B cell (primary cell): Measurements from ENCODE around the gene TMEM143. TPM values are rescaled to one million over a fixed set of nuclear protein-coding genes. Genes with fewer than 3 reads are reported as not detected.

ENCODE experiments used
- ATAC-seq: fragments of 200-7000 bp; cut with Tn5 transposase; one replicate; pipeline ENCODE4 v1.10.0; 2021; ENCODE audit warnings: low read depth, mild to moderate bottlenecking, moderate number of reproducible peaks, moderate library complexity
- CTCF ChIA-PET: fragments of 350-600 bp; sonication (Branson Sonifier 250); formaldehyde crosslinking; loops from one replicate; lab custom pipeline; 2021; ENCODE audit warnings: antibody characterized with exemption, inconsistent platforms; lab: Charles Lee
- POLR2A ChIA-PET: fragments of 350-600 bp; sonication (Branson Sonifier 250); formaldehyde crosslinking; loops from one replicate; lab custom pipeline; 2021; ENCODE audit warnings: antibody characterized with exemption; lab: Charles Lee
- DNase-seq: peaks from one replicate; pipeline ENCODE4 v3.0.0; 2013
- H2AFZ ChIP-seq: 2 replicates; pipeline ENCODE4 v1.6.1; 2012; ENCODE audit warnings: mild to moderate bottlenecking, low read depth, low read length; ENCODE audit not compliant: insufficient read depth, poor library complexity, severe bottlenecking
- H3K27ac ChIP-seq, 2 donors: 1 replicate in 1 of 2; 2 replicates in 1 of 2; pipeline ENCODE4 v1.5.1; 2012 to 2013; ENCODE audit warnings: low read length in 2 of 2, mild to moderate bottlenecking in 2 of 2, moderate library complexity in 1 of 2
- H3K27me3 ChIP-seq, 4 experiments: fragments of 200-600 bp in 1 of 4; sonication (generic) in 1 of 4; replicated peaks in 1 of 4; 1 replicate in 2 of 4; 2 replicates in 2 of 4; pipeline versions ENCODE4 v1.6.1 to v1.7.0; 2013 to 2016; ENCODE audit warnings: low read length in 3 of 4, mild to moderate bottlenecking in 2 of 4, mixed read lengths in 1 of 4, moderate library complexity in 1 of 4; ENCODE audit not compliant: insufficient read depth in 4 of 4, control insufficient read depth in 3 of 4; ENCODE audit errors: control extremely low read depth in 1 of 4
- H3K36me3 ChIP-seq, 2 experiments: replicated peaks in 1 of 2; 1 replicate in 1 of 2; 2 replicates in 1 of 2; pipeline versions ENCODE4 v1.6.1 to v1.7.1; 2013; ENCODE audit warnings: low read length in 1 of 2; ENCODE audit not compliant: insufficient read depth in 2 of 2, control insufficient read depth in 1 of 2; ENCODE audit errors: control extremely low read depth in 1 of 2, extremely low read depth in 1 of 2
- H3K4me1 ChIP-seq, 2 donors: fragments of 200-600 bp in 1 of 2; sonication (generic) in 1 of 2; 1 replicate in 1 of 2; 2 replicates in 1 of 2; pipeline versions ENCODE4 v1.5.1 to v1.6.1; 2013 to 2017; ENCODE audit warnings: low read length in 2 of 2; ENCODE audit not compliant: control insufficient read depth in 2 of 2, insufficient read depth in 2 of 2
- H3K4me2 ChIP-seq: replicated peaks from 2 replicates; pipeline ENCODE3; 2012; ENCODE audit warnings: mild to moderate bottlenecking, low read depth, low read length; ENCODE audit not compliant: poor library complexity, severe bottlenecking
- H3K4me3 ChIP-seq, 5 experiments: fragments of 200-600 bp in 1 of 5; sonication (generic) in 1 of 5; 1 replicate in 3 of 5; 2 replicates in 2 of 5; pipeline versions ENCODE4 v1.5.1 to v1.7.0; 2011 to 2016; ENCODE audit warnings: low read length in 4 of 5, mild to moderate bottlenecking in 4 of 5, low read depth in 2 of 5, control low read depth in 1 of 5, moderate library complexity in 1 of 5; ENCODE audit not compliant: insufficient read depth in 1 of 5; ENCODE audit errors: control extremely low read depth in 1 of 5, extremely low read depth in 1 of 5
- H3K79me2 ChIP-seq: fragments of 200-600 bp; sonication (generic); one replicate; pipeline ENCODE4 v1.6.0; 2016; ENCODE audit warnings: low read length; ENCODE audit not compliant: control insufficient read depth, insufficient read depth
- H3K9ac ChIP-seq: fragments of 200-600 bp; sonication (generic); 2 replicates; pipeline ENCODE4 v1.6.1; 2017; ENCODE audit warnings: mild to moderate bottlenecking, low read length, moderate library complexity
- H3K9me3 ChIP-seq, 3 donors: one replicate each; pipeline versions ENCODE4 v1.6.1 to v1.7.1; 2013; ENCODE audit warnings: low read length in 2 of 3; ENCODE audit not compliant: control insufficient read depth in 2 of 3, insufficient read depth in 1 of 3; ENCODE audit errors: control extremely low read depth in 1 of 3
- H4K20me1 ChIP-seq: 2 replicates; pipeline ENCODE4 v1.6.0; 2012; ENCODE audit warnings: mild to moderate bottlenecking, low read length; ENCODE audit not compliant: insufficient read depth, control insufficient read depth, poor library complexity, severe bottlenecking
- H3K27ac Mint-ChIP-seq: one replicate; pipeline ENCODE4 v1.8.0; 2021; ENCODE audit warnings: mixed read lengths
- H3K27me3 Mint-ChIP-seq: one replicate; pipeline ENCODE4 v1.8.0; 2021; ENCODE audit warnings: mixed read lengths
- H3K4me1 Mint-ChIP-seq: one replicate; pipeline ENCODE4 v1.8.0; 2021; ENCODE audit warnings: mixed read lengths
- H3K4me3 Mint-ChIP-seq: one replicate; pipeline ENCODE4 v1.8.0; 2021; ENCODE audit warnings: mixed read lengths
- H3K9me3 Mint-ChIP-seq: one replicate; pipeline ENCODE4 v1.8.0; 2022; ENCODE audit warnings: mixed read lengths; ENCODE audit not compliant: insufficient read depth
- EZH2 ChIP-seq: IDR thresholded peaks from 2 replicates; pipeline ENCODE4 v1.6.1; 2012; ENCODE audit warnings: borderline replicate concordance, low read depth, mild to moderate bottlenecking, moderate library complexity, low read length; ENCODE audit not compliant: insufficient read depth, poor library complexity, severe bottlenecking
- WGBS: methylation state at CpG from one replicate; pipeline ENCODE4 v1.1.5; 2013; ENCODE audit warnings: missing lambda C conversion rate; ENCODE audit not compliant: insufficient coverage; 5-methylcytosine and 5-hydroxymethylcytosine counted together
- intact Hi-C: fragments of 100-400 bp; cut with micrococcal nuclease; formaldehyde crosslinking; loops from one replicate; pipeline ENCODE4 v1.10.0; 2022
- polyA plus RNA-seq: library from polyadenylated mRNA; depleted of rRNA; stranded (reverse); fragments of >200 nt; gene quantifications from 2 replicates; pipeline ENCODE4 v1.2.3, GENCODE V29; 2012
- total RNA-seq, 2 donors: library from RNA; stranded (reverse); fragments of 120-200 nt in 1 of 2; gene quantifications; 1 replicate in 1 of 2; 2 replicates in 1 of 2; pipeline versions ENCODE4 v1.2.3 to v1.2.4, GENCODE V29; 2013 to 2022
- TF ChIP-seq, protein P1 (sequence below): fragments of 200-600 bp; IDR thresholded peaks from one replicate; pipeline ENCODE4 v1.8.0; 2022; ENCODE audit warnings: antibody characterized with exemption, mild to moderate bottlenecking

TMEM143 gene
- total and polyA plus RNA-seq, 2 donors (not counting 1 experiment from before 2014, with no cell fraction given) = 30.0 to 34.3 TPM

DNA sequence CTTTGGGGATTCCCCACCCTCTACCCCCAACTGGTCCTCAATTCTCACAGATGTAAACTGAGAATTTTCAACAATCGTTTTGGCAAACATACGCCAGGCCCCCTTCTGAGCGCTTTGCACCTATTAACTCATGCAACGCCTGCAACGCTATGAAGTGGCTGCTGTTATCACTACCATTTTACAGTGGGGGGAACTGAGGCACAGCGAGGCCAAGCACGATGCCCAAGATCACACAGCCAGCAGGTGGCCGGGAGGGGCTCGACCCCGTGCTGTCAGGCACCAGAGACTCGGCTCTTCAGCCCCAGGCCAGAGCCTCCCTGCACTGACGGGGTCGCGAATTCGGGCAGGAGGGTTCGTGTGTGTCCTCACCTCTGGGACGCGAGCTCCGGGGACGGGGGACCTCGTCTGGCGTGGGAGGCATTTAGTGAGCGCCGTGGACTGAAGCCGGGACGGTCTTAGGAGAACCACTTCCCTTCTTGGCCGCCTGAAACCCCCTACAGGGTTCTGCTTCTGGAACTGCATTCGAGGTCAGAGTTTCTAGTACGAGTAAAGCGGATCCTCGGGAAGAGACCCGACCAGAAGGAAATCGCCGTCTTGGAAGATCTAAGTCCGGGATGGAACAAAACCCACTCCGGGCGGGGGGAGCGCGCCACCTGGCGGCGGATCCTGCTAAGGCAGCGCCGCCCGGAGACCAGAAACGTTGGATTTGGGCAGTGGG lies 72.8 kb downstream of the TMEM143 start:
- peak; percentile 77 for ATAC-seq
- H3K27ac ChIP-seq = no peak overlapping the region
- peak overlapping the region; percentile 85 for H3K4me3 Mint-ChIP-seq
- ChIA-PET CTCF (interaction anchor here (0.6 to 5.4 kb wide), 16 partner anchors 19 to 327 kb away, joined by 3 to 52 read pairs (median 3); partner anchors contain the start of genes PLA2G4C and ZNF114), POLR2A (interaction anchor here (0.6 kb wide), 1 partner anchor 30 kb away, joined by 9 read pairs; no protein-coding TSS in a partner anchor)
- peak overlapping the region; percentile 79 for H2AFZ ChIP-seq
- intact Hi-C loops = loop anchor here (1.0 kb wide), 3 partner anchors 20 to 42 kb away; no protein-coding TSS in a partner anchor
- H3K9me3 Mint-ChIP-seq = no peaks in the 10 kb centered on the region
- WGBS = 2% methylated on average over 45 of the region's 45 CpGs
- H3K9me3 ChIP-seq = peaks cover 0 to 7% (median 0%) of the 10 kb centered on the region in 3 donors
- H3K4me1 ChIP-seq = peaks cover 4 to 13% of the 10 kb centered on the region in 2 donors
- no peaks in the 10 kb centered on the region for H3K79me2 ChIP-seq
- H3K9ac ChIP-seq = peak overlapping the region; percentile 58
- peak; percentile 73 for DNase-seq
- no peaks in the 10 kb centered on the region for H4K20me1 ChIP-seq
- H3K27me3 ChIP-seq = no peaks in the 10 kb centered on the region
- no peak overlapping the region for H3K27ac Mint-ChIP-seq
- H3K4me3 ChIP-seq = peak overlapping the region; percentile 0 to 71 (median 56)
- H3K27me3 Mint-ChIP-seq = no peaks in the 10 kb centered on the region
- H3K4me2 ChIP-seq = peak overlapping the region; percentile 91
- TF ChIP-seq EZH2 = no peak
- TF ChIP-seq, protein P1, sequence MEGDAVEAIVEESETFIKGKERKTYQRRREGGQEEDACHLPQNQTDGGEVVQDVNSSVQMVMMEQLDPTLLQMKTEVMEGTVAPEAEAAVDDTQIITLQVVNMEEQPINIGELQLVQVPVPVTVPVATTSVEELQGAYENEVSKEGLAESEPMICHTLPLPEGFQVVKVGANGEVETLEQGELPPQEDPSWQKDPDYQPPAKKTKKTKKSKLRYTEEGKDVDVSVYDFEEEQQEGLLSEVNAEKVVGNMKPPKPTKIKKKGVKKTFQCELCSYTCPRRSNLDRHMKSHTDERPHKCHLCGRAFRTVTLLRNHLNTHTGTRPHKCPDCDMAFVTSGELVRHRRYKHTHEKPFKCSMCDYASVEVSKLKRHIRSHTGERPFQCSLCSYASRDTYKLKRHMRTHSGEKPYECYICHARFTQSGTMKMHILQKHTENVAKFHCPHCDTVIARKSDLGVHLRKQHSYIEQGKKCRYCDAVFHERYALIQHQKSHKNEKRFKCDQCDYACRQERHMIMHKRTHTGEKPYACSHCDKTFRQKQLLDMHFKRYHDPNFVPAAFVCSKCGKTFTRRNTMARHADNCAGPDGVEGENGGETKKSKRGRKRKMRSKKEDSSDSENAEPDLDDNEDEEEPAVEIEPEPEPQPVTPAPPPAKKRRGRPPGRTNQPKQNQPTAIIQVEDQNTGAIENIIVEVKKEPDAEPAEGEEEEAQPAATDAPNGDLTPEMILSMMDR = peak; percentile 90
- peaks cover 10% of the 10 kb centered on the region for H3K4me1 Mint-ChIP-seq
- peaks cover 0 to 4% of the 10 kb centered on the region in 2 experiments for H3K36me3 ChIP-seq

DNA sequence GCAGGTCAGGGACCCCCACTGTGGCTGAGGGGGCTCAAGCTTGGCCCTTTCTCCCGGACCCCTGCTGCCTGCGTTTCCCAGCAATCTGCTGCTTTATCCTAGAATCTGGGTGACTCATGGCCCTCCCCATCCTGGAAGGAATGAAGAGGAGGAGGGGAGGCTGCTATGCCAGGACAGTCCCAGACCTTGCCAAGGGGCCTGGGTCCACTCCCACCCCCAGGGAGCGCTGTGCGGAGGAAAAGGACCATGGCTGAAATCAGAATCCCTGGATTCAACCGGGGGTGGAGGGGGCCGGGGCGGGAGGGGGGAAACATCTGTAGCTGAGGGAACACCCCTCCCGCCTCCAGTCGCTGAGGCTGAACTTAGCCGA lies 73.4 kb downstream of the TMEM143 start:
- H2AFZ ChIP-seq = no peak overlapping the region
- no peaks in the 10 kb centered on the region for H3K27me3 Mint-ChIP-seq
- ATAC-seq (no peak), DNase-seq (no peak)
- no peak overlapping the region for H3K9ac ChIP-seq
- POLR2A ChIA-PET = no interaction called here
- H3K27me3 ChIP-seq = no peaks in the 10 kb centered on the region
- H4K20me1 ChIP-seq = no peaks in the 10 kb centered on the region
- no peaks in the 10 kb centered on the region for H3K79me2 ChIP-seq
- H3K4me3 ChIP-seq = no peak overlapping the region
- no peaks in the 10 kb centered on the region for H3K9me3 Mint-ChIP-seq
- intact Hi-C loops = no loop called here
- no peak overlapping the region for H3K27ac Mint-ChIP-seq
- H3K4me1 Mint-ChIP-seq = peaks cover 10% of the 10 kb centered on the region
- H3K4me2 ChIP-seq = peak overlapping the region; percentile 91
- H3K4me1 ChIP-seq = peaks cover 4 to 13% of the 10 kb centered on the region in 2 donors
- H3K9me3 ChIP-seq = peaks cover 0 to 7% (median 0%) of the 10 kb centered on the region in 3 donors
- TF ChIP-seq, protein P1 = no peak
- TF ChIP-seq EZH2 = no peak
- H3K36me3 ChIP-seq = peaks cover 0 to 4% of the 10 kb centered on the region in 2 experiments
- whole genome bisulfite sequencing = 47% methylated on average over 5 of the region's 10 CpGs
- no peak overlapping the region for H3K27ac ChIP-seq
- no peak overlapping the region for H3K4me3 Mint-ChIP-seq
- CTCF ChIA-PET = interaction anchor here (0.6 to 5.4 kb wide), 13 partner anchors 18 to 319 kb away, joined by 3 to 52 read pairs (median 3); partner anchors contain the start of genes PLA2G4C and ZNF114
